DND-41 (cell line): Measurements from ENCODE around the gene SCMH1.

Experiments used
- CTCF ChIP-seq: IDR thresholded peaks from 2 replicates; pipeline ENCODE4 v1.5.1; 2012; ENCODE audit warnings: borderline replicate concordance, low read length, moderate library complexity, mild to moderate bottlenecking; ENCODE audit not compliant: poor library complexity, severe bottlenecking; ENCODE audit errors: extremely low read depth
- EZH2 ChIP-seq: IDR thresholded peaks from 3 replicates; pipeline ENCODE4 v1.6.1; 2012; ENCODE audit warnings: borderline replicate concordance, low read depth, mild to moderate bottlenecking, moderate library complexity, low read length, inconsistent platforms; ENCODE audit not compliant: severe bottlenecking

GRCh38 chr1:40989066-40989465 lies 253.0 kb downstream of the SCMH1 start:
- TF ChIP-seq CTCF (no peak), EZH2 (no peak)
